ENCODE results near the gene COX6B2.

The COX6B2 gene

DNA sequence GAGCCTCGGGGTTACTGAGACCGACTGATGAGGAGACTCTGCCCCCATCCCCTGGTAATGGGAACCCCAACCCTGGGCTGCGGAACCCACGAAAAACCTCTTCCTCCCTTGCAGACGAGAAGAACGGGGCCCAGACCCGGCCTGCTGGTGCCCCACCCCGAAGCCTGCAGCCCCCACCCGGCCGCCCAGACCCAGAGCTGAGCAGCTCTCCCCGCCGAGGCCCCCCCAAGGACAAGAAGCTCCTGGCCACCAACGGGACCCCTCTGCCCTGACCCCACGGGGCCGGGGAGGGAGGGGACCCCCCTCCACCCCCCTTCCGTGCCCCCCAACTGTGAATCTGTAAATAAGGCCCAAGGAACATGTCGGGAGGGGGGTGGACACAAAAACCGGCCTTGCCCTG, 42.7 kb downstream of the COX6B2 start:
- no peak for DNase-seq

DNA sequence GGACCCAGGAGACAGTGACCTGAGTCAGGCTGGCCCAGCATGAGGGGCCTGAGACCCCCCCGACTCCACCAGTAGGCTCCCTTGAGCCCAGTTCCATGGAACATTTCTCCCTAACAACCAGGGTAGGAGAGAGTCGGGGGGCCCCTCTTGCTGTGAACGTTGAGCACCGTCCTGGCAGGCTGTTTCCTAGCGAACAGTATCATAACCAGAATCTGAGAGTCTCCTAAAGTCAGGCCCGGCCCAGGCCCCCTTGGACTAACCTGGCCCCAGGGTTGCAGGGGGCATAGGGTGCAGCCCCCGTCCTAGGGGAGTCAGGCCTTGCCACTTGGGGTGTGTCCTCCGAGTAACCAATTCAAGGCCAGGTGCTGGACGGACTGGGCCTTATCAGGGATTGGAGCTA, 43.1 kb downstream of the COX6B2 start:
- no peak for DNase-seq

DNA sequence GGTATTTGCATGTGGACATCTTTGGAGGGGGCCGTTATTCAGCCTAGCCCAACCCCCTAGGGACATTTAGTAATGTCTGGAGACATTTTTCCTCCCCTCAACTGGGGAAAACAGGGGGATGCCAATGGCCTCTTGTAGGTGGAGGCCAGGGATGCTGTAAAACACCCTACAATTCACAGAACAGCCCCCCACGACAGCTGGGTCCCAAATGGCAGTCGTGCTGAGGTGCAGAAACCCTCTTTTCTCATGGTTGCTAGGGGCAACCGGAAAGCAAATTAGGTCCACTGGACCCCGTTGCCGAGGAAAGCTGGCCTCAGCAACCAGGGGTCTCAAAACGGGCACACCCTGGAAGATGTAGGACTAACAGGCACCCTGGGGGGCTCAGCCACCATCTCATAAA, 44.0 kb downstream of the COX6B2 start:
- no peak for DNase-seq

DNA sequence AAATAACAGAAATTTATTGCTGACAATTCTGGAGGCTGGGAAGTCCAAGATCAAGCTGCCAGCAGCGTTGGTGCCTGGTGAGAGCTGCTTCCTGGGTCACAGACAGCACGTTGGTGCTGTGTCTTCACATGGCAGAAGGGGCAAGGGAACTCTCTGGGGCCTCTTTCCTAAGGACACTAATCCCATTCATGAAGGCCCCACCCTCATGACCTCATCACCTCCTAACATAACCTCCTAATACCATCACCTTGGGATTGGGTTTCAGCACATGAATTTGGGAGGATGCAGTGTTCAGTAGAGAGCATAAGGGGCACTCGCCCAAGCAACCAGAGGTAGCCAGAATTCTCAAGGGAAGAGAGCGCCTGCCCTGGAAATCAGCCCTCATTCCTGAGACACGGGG, 45.1 kb downstream of the COX6B2 start:
- no peak for DNase-seq

DNA sequence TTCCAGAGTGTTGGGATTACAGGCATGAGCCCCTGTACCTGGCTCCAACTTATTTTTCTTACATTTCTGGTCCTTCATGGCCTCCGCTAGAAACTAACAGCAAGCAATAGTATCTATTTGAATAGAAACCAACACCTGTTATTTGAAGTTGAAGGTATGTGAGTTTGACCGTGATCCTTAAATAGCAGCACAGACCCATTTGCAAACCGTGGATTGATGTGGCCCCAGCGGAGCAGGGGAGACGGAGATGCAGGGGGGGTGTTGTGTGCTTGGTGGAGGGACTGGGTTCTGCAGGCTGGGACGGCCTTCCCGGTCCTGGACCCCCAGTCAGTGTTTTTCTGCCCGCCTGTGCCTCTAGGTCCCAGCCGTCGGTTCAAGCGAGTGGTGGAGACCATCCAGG, 46.2 kb downstream of the COX6B2 start:
- no peak for DNase-seq

DNA sequence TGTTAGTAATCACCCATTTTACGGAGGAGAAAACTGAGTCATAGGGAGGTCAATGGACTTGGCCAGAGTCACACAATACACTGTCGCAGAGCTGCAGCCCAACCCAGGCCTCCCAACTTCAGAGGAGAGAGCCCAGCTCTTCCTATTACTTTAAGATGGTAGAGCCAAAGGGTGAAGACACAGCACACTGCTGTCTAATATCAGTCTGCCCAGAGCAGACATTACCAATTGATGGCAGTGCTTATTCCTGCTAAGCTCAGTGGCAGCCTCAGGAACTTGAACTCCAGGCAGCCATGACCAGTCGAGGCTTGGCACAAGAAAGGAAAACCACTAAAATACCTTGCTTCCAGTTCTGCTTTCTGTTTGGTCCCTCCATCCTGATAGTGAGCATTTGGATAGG, 47.8 kb downstream of the COX6B2 start:
- DNase-seq, result no peak

DNA sequence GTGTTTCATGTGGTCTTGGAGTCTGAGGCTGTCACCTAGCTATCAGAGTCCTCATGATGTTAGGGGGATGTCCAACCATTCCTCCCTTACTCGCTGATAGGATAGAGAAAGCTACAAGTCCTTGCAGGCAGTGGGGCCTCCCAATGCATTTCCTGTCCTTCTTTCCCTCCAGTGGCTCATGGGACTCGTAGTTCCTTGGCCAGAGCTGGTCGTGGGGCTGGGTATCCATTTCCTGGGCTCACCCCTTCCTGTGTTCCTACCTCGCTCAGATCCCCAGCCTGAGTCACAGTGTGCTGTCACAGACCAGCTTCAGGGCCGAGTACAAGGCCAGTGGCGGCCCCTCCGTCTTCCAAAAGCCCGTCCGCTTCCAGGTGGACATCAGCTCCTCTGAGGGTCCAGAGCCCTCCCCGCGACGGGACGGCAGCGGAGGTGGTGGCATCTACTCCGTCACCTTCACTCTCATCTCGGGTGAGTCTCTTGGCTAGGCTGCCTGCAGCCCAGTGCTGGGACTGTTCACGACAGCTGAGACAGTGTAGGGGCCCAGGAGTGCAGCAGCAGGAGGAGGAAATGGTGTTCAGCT, 48.4 kb downstream of the COX6B2 start:
- DNase-seq, result no peak

DNA sequence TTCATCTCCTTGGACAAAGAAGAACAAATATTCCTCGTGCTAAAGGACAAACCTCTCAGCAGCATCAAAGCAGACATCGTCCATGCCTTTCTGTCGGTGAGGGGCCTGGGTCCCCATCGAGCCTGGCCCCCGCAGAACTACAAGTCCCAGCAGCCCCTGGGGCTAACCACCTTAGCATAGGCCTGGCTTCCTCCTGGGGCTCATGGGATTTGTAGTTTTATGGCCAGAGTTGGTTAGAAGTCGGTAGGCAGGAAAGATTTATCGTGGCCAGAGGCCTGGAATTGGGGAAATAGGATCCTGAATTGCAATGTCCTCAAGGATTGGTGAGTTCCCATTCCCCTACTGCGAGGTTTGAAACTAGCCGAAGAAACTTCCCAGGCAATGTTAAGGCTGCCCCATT, 49.0 kb downstream of the COX6B2 start:
- peak; percentile 55 for DNase-seq

DNA sequence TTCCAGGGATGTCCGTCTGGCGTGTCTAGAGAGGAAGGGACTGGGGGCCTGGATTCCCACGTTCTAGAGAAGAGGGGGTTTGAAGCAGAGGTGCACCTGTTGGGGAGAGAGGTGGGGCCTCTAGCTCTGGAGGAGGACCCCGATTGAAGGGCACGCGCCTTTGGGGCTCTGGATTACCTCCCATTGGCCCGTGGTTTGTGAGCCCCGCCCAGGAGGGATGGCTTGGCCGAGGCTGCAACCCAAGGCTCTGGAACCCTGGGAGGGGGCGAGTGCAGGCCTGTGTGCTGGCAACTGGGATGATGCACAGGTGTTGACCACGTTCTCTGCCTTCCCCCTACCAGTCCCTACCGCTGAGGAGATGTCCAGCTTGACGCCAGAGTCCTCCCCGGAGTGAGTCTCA, 49.5 kb downstream of the COX6B2 start:
- DNase-seq, result no peak

DNA sequence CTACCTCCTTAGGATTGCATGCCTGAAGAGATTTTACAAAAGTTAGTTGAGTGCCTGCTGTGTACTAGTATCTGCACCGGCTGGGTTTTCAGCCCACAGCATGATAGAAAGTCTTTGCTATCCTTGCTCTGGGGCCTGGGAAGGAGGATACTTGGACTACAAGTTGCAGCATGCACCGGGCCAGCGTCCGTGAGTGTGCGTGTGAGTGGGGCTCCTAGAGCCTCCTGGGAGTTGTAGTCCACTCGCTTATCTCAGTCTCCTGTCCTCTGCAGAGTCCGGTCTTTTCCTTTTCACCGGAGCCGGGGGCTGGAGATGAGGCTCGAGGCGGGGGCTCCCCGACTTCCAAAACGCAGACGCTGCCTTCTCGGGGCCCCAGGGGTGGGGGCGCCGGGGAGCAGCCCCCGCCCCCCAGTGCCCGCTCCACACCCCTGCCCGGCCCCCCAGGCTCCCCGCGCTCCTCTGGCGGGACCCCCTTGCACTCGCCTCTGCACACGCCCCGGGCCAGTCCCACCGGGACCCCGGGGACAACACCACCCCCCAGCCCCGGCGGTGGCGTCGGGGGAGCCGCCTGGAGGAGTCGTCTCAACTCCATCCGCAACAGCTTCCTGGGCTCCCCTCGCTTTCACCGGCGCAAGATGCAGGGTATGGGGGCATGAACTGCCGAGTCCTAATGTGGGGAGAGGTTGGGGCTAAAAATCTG, 50.1 kb downstream of the COX6B2 start:
- peak; percentile 81 for DNase-seq

DNA sequence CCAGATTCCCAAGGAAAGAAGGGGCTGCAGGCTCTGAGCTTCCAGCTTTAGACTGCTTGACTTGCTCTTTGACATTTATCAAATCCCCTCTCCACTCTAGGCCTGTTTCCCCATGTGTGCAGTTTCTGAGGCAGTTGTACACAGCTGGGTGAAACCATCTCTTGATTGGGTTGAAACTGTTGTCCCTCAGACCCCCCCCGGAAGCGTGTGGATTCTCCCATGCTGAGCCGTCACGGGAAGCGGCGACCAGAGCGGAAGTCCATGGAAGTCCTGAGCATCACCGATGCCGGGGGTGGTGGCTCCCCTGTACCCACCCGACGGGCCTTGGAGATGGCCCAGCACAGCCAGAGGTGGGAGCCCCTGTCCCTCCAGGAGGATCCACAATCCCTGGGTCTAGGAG, 51.0 kb downstream of the COX6B2 start:
- no peak for DNase-seq

DNA sequence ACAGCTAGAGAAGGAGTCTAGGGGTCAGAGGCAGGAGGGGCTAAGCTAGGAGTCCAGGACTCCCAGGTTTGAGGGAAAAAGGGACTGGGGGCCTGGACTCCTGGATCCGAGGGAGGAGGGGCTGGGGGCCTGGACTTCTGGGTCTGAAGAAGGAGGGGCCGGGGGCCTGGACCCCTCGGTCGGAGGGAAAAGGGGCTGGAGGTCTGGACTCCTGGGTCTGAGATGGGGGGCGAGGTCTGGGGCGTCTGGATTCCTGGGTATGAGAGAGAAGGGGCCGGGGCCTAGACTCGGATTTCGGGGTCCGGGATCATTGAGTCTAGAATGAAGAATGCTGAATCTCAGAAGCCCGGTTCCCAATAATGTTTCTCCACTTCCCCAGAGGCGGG, 52.2 kb downstream of the COX6B2 start:
- no peak for DNase-seq

DNA sequence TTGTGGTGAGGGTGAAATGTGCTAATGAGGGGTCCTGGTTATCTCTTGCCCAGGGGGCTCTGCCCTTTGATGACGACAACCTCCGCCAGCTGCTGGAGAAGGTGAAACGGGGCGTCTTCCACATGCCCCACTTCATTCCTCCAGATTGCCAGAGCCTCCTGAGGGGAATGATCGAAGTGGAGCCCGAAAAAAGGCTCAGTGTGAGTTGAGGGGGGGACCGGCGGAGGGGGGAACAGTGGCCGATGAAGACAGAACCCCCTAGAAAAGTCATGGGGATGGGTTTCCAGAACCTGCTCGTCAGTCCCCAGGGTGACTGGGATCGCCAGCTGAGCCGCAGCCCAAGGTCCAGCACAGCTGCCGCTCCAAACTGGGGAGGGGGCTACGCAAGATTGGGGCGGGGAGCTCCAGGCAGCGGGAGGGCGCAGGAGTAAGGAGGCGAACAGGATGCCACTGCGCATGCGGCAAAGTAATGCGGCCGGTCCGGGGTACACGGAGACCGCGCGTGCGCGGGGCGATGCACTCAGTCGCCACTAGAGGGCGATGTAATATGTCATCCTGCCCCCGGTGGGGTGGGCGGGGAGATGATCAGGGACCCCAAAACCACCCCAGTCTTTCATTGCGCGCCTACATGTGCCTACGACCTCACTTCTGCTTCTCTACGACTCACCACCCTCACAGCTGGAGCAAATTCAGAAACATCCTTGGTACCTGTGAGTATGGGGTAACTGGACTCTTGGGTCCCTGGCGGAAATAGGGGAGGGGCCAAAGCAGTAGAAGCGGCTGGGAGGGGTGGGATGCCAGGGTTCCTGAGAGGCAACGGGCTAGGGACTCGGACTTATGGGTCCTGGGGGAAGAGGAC, 52.8 kb downstream of the COX6B2 start:
- peak; percentile 91 for DNase-seq

DNA sequence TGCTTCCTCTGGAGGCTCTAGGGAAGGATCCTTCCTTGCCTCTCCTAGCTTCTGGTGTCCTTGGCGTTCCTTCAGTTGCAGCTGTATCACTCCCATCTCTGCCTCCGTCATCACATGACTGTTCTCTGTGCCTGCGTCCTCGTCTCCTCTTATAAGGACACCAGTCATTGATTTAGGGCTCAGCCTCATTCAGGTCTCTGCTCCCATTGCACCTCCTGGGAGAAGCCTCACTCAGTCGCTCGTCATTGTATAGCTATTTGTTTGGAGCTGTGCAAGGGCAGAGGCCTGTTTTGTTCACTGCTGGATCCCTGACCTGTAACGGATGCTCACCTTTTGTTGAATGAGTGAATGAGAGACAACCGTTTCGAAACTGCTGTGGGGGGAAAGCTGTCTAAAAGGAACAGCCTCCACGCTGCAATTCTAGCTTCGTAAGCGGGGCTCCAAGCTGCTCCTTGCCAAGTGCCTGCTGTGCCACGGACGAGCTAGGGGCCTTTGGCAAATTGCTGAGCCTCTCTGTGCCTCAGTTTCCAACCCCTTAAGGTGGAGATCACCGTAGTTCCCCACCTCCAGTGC, 53.5 kb downstream of the COX6B2 start:
- DNase-seq, result no peak

DNA sequence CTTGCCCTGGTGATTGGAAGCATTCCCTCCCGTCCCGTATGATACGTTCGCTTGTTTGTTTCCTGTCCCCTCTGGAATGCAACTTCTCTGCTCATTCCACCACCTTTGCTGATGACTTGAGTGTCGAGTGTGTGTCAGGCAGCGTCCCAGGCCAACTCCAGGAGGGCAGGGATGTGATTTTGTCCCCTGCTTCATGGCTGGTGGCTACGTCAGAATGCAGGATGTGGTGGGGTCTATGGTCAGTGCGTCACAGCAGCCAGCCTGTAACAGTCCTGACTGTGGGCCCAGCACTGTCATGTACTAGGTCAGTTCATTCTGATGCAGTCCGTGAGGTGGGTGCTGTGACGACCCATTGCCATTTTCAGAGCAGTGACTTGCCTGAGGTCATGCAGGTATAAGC, 54.5 kb downstream of the COX6B2 start:
- DNase-seq, result no peak
